Panc1 (cell line): ENCODE results near the gene HS6ST3. TPM values are rescaled to one million over a fixed set of nuclear protein-coding genes. Genes with fewer than 3 reads are reported as not detected.

Experiments used
- ATAC-seq: fragments of 200-7000 bp; cut with Tn5 transposase; 2 replicates; pipeline ENCODE4 v1.9.1; 2020; ENCODE audit warnings: mild to moderate bottlenecking, moderate library complexity
- BruUV-seq: library from RNA; stranded (reverse); fragments of 400-500 nt; replicated peaks from 2 replicates; lab custom pipeline; 2021; lab: Mats Ljungman, UMichigan
- CTCF ChIA-PET: fragments of 300-600 bp; sonication (Branson Sonifier 250); formaldehyde crosslinking; loops from one replicate; lab custom pipeline; 2022; ENCODE audit warnings: antibody characterized with exemption; lab: Charles Lee
- POLR2A ChIA-PET: fragments of 300-600 bp; sonication (Branson Sonifier 250); formaldehyde crosslinking; loops from one replicate; lab custom pipeline; 2022; ENCODE audit warnings: antibody characterized with exemption; lab: Charles Lee
- DNase-seq: peaks from one replicate; pipeline ENCODE4 v3.0.0-alpha.2; 2010; ENCODE audit warnings: low read depth, low spot score
- H3K27ac ChIP-seq: 2 replicates; pipeline ENCODE4 v1.5.1; 2011; ENCODE audit warnings: mild to moderate bottlenecking, low read length, inconsistent platforms
- H3K27me3 ChIP-seq: fragments of 200-500 bp; sonication (Bioruptor generic); 2 replicates; pipeline ENCODE4 v1.6.0; 2014; ENCODE audit warnings: low read length, inconsistent platforms; ENCODE audit not compliant: control insufficient read depth, insufficient read depth
- H3K36me3 ChIP-seq: fragments of 200-500 bp; sonication (Bioruptor generic); 2 replicates; pipeline ENCODE4 v1.5.1; 2014; ENCODE audit warnings: inconsistent platforms, mild to moderate bottlenecking, low read length, moderate library complexity; ENCODE audit not compliant: control insufficient read depth, insufficient read depth
- H3K4me1 ChIP-seq: 2 replicates; pipeline ENCODE4 v1.5.1; 2011; ENCODE audit warnings: inconsistent platforms, mild to moderate bottlenecking, low read length, moderate library complexity; ENCODE audit not compliant: control insufficient read depth, insufficient read depth
- H3K4me3 ChIP-seq, 2 experiments: 2 replicates each; pipeline ENCODE4 v1.5.1; 2011 to 2012; ENCODE audit warnings: low read depth in 2 of 2, low read length in 2 of 2, mild to moderate bottlenecking in 2 of 2, inconsistent platforms in 1 of 2, moderate library complexity in 1 of 2
- H3K9me3 ChIP-seq: fragments of 200-500 bp; sonication (Bioruptor generic); 2 replicates; pipeline ENCODE4 v1.5.1; 2014; ENCODE audit warnings: low read depth, mild to moderate bottlenecking, inconsistent platforms, low read length, moderate library complexity; ENCODE audit not compliant: control insufficient read depth, insufficient read depth
- POLR2AphosphoS5 ChIP-seq: IDR thresholded peaks from 2 replicates; pipeline ENCODE4 v1.6.1; 2012; ENCODE audit warnings: mild to moderate bottlenecking, low read depth, low read length, moderate library complexity
- REST ChIP-seq, 2 experiments: IDR thresholded peaks; 2 replicates each; pipeline ENCODE4 v1.6.1; 2011 to 2012; ENCODE audit warnings: low read depth in 2 of 2, control low read depth in 1 of 2, low read length in 1 of 2, mild to moderate bottlenecking in 1 of 2, moderate library complexity in 1 of 2; ENCODE audit not compliant: insufficient read depth in 1 of 2
- SIN3A ChIP-seq: IDR thresholded peaks from 2 replicates; pipeline ENCODE4 v1.6.1; 2012; ENCODE audit warnings: low read depth, mild to moderate bottlenecking, low read length, moderate library complexity, borderline replicate concordance; ENCODE audit not compliant: insufficient read depth
- TCF7L2 ChIP-seq: IDR thresholded peaks from 2 replicates; pipeline ENCODE4 v1.6.1; 2011; ENCODE audit warnings: mild to moderate bottlenecking, low read depth, low read length, inconsistent platforms
- in situ Hi-C: cut with HindIII; loops from 2 replicates; pipeline ENCODE4 v1.10.0; 2016; ENCODE audit warnings: low sequenced_read_pairs, low pct_unique_long_range_greater_than_20kb
- intact Hi-C: fragments of 100-400 bp; cut with micrococcal nuclease; formaldehyde crosslinking; loops from one replicate; pipeline ENCODE4 v1.10.0; 2022; ENCODE audit not compliant: unreplicated experiment
- total RNA-seq: library from RNA; stranded (reverse); gene quantifications from one replicate; pipeline ENCODE4 v1.2.1, GENCODE V29; 2021; ENCODE audit not compliant: unreplicated experiment
- TF ChIP-seq, protein P1 (sequence below): fragments of 450-650 bp; IDR thresholded peaks from 2 replicates; pipeline ENCODE4 v1.5.1; 2017; ENCODE audit warnings: mild to moderate bottlenecking

HS6ST3 gene
- total RNA-seq, 1 experiment from 2014 or later = 0.13 TPM

- DNase-seq (no peak), ATAC-seq (no peak)
- Histone ChIP-seq H3K9me3 (no peaks in the 10 kb centered on the region), H3K27ac (no peak overlapping the region), H3K36me3 (no peaks in the 10 kb centered on the region), H3K4me3 (no peak overlapping the region), H3K27me3 (no peaks in the 10 kb centered on the region), H3K4me1 (no peaks in the 10 kb centered on the region)
- TF ChIP-seq, protein P1, sequence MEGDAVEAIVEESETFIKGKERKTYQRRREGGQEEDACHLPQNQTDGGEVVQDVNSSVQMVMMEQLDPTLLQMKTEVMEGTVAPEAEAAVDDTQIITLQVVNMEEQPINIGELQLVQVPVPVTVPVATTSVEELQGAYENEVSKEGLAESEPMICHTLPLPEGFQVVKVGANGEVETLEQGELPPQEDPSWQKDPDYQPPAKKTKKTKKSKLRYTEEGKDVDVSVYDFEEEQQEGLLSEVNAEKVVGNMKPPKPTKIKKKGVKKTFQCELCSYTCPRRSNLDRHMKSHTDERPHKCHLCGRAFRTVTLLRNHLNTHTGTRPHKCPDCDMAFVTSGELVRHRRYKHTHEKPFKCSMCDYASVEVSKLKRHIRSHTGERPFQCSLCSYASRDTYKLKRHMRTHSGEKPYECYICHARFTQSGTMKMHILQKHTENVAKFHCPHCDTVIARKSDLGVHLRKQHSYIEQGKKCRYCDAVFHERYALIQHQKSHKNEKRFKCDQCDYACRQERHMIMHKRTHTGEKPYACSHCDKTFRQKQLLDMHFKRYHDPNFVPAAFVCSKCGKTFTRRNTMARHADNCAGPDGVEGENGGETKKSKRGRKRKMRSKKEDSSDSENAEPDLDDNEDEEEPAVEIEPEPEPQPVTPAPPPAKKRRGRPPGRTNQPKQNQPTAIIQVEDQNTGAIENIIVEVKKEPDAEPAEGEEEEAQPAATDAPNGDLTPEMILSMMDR = peak; percentile 57; the same call in 1 of the 2 replicates
- no peak for TF ChIP-seq REST (IDR thresholded peaks at IDR 0.05; ENCODE audit: insufficient read depth in 1 of 2, low read depth in 2 of 2, low read length in 1 of 2)
- ChIA-PET POLR2A (no interaction called here), CTCF (interaction anchor here (0.7 to 1.2 kb wide), 3 partner anchors 141 to 797 kb away, joined by 3 to 5 read pairs (median 3); no protein-coding TSS in a partner anchor)
- intact Hi-C loops (loop anchor here (1.0 to 10.0 kb wide), 2 partner anchors 673 to 797 kb away; no protein-coding TSS in a partner anchor), in situ Hi-C loops (no loop called here)
- BruUV-seq = no TSS peak
Observed at GRCh38 chr13:96817336-96817941, 727.5 kb downstream of the HS6ST3 start.

- TF ChIP-seq, protein P1 = no peak
- TF ChIP-seq REST (IDR thresholded peaks at IDR 0.05; ENCODE audit: insufficient read depth in 1 of 2, low read depth in 2 of 2, low read length in 1 of 2) (no peak), POLR2AphosphoS5 (no peak), SIN3A (no peak), TCF7L2 (no peak)
- intact Hi-C loops = loop anchor here (10.0 kb wide), 1 partner anchor 675 kb away; no protein-coding TSS in a partner anchor
- DNase-seq (no peak), ATAC-seq (no peak)
- in situ Hi-C loops = no loop called here
- no peaks in the 10 kb centered on the region for H3K9me3 ChIP-seq
- no peaks in the 10 kb centered on the region for H3K36me3 ChIP-seq
- no TSS peak for BruUV-seq
- H3K27me3 ChIP-seq = no peaks in the 10 kb centered on the region
- H3K4me3 ChIP-seq = no peak overlapping the region
- H3K4me1 ChIP-seq = no peaks in the 10 kb centered on the region
- CTCF ChIA-PET = no interaction called here
- H3K27ac ChIP-seq = no peak overlapping the region
- POLR2A ChIA-PET = no interaction called here
Observed at GRCh38 chr13:96819375-96819774, 729.5 kb downstream of the HS6ST3 start.
